Astrocyte (in vitro differentiated cells and primary cell): Measurements from ENCODE around the gene FBN2. TPM values are rescaled to one million over a fixed set of nuclear protein-coding genes. Genes with fewer than 3 reads are reported as not detected.

Source experiments
- DNase-seq: peaks from one replicate; pipeline ENCODE4 v3.0.0-alpha.2; 2010; ENCODE audit warnings: low read depth
- FAIRE-seq: peaks from 2 replicates; lab custom pipeline; 2011; peaks lifted over from hg19 to GRCh38; lab: Jason Lieb, UNC
- H2AFZ ChIP-seq: 2 replicates; pipeline ENCODE4 v1.6.0; 2012; ENCODE audit warnings: low read depth, low read length, inconsistent platforms
- H3K27ac ChIP-seq: 2 replicates; pipeline ENCODE4 v1.5.1; 2011; ENCODE audit warnings: low read depth, low read length, inconsistent platforms
- H3K27me3 ChIP-seq: 2 replicates; pipeline ENCODE4 v1.6.0; 2011; ENCODE audit warnings: low read length, inconsistent platforms; ENCODE audit not compliant: insufficient read depth
- H3K36me3 ChIP-seq: 2 replicates; pipeline ENCODE4 v1.5.1; 2011; ENCODE audit warnings: low read length, inconsistent platforms; ENCODE audit not compliant: insufficient read depth
- H3K4me1 ChIP-seq: 2 replicates; pipeline ENCODE4 v1.5.1; 2011; ENCODE audit warnings: low read length, inconsistent platforms; ENCODE audit not compliant: insufficient read depth
- H3K4me2 ChIP-seq: 2 replicates; pipeline ENCODE4 v1.6.0; 2012; ENCODE audit warnings: low read length, inconsistent platforms
- H3K4me3 ChIP-seq: 2 replicates; pipeline ENCODE4 v1.5.1; 2011; ENCODE audit warnings: low read depth, mild to moderate bottlenecking, low read length, inconsistent platforms; ENCODE audit not compliant: insufficient read depth
- H3K79me2 ChIP-seq: 2 replicates; pipeline ENCODE4 v1.6.0; 2012; ENCODE audit warnings: mild to moderate bottlenecking, low read length, inconsistent platforms; ENCODE audit not compliant: insufficient read depth
- H3K9ac ChIP-seq: 2 replicates; pipeline ENCODE4 v1.6.0; 2012; ENCODE audit warnings: mild to moderate bottlenecking, low read length, inconsistent platforms
- H3K9me3 ChIP-seq: 2 replicates; pipeline ENCODE4 v1.5.1; 2012; ENCODE audit warnings: low read depth, mild to moderate bottlenecking, low read length, inconsistent platforms; ENCODE audit not compliant: insufficient read depth
- H4K20me1 ChIP-seq: 2 replicates; pipeline ENCODE4 v1.6.0; 2012; ENCODE audit warnings: low read length, inconsistent platforms; ENCODE audit not compliant: insufficient read depth
- H3K27ac Mint-ChIP-seq: one replicate; pipeline ENCODE4 v1.8.0; 2021; ENCODE audit warnings: mild to moderate bottlenecking, mixed read lengths; ENCODE audit not compliant: unreplicated experiment
- H3K27me3 Mint-ChIP-seq: one replicate; pipeline ENCODE4 v1.8.0; 2021; ENCODE audit warnings: low read depth, mixed read lengths; ENCODE audit not compliant: unreplicated experiment
- H3K36me3 Mint-ChIP-seq: one replicate; pipeline ENCODE4 v1.8.0; 2021; ENCODE audit warnings: low read depth, mixed read lengths; ENCODE audit not compliant: unreplicated experiment
- H3K4me1 Mint-ChIP-seq: one replicate; pipeline ENCODE4 v1.8.0; 2021; ENCODE audit warnings: low read depth, mixed read lengths; ENCODE audit not compliant: unreplicated experiment
- H3K4me3 Mint-ChIP-seq: one replicate; pipeline ENCODE4 v1.8.0; 2021; ENCODE audit warnings: mild to moderate bottlenecking, moderate library complexity, mixed read lengths; ENCODE audit not compliant: unreplicated experiment
- H3K9me3 Mint-ChIP-seq: one replicate; pipeline ENCODE4 v1.8.0; 2021; ENCODE audit warnings: mild to moderate bottlenecking, mixed read lengths; ENCODE audit not compliant: unreplicated experiment
- EZH2 ChIP-seq: IDR thresholded peaks from 2 replicates; pipeline ENCODE4 v1.6.1; 2012; ENCODE audit warnings: mild to moderate bottlenecking, low read length, inconsistent platforms; ENCODE audit not compliant: insufficient read depth
- total RNA-seq: library from RNA; stranded (reverse); gene quantifications from 2 replicates; pipeline ENCODE4 v1.2.1, GENCODE V29; 2021
- TF ChIP-seq, protein P1 (sequence below): IDR thresholded peaks from 2 replicates; pipeline ENCODE4 v1.5.1; 2011; ENCODE audit warnings: low read depth, mild to moderate bottlenecking, inconsistent platforms, low read length, moderate library complexity; ENCODE audit not compliant: insufficient read depth

The FBN2 gene
- total RNA-seq, 1 donor from 2014 or later: 176 TPM

DNA sequence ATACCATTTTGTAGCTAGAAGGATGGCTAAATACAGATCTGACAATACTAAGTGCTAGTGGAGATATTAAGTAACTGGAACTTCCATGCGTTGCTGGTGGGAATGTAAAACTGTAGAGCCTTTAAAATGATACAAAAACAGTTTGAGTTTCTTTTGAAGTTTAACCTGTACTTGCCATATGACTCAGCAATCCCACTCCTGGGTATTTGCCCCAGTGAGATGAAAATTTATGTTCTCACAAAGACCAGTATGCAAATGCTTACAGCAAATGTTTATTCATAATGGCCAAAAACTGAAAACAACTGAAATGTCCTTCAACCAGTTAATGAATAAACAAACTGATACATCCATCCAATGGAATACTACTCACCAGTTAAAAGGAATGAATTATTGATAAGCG lies 317.2 kb downstream of the FBN2 start:
- H3K27me3 Mint-ChIP-seq: peaks cover 13% of the 10 kb centered on the region
- no peaks in the 10 kb centered on the region for H3K9me3 Mint-ChIP-seq
- no peaks in the 10 kb centered on the region for H3K36me3 ChIP-seq
- no peak overlapping the region for H3K27ac Mint-ChIP-seq
- H3K27ac ChIP-seq: no peak overlapping the region
- peaks cover 21% of the 10 kb centered on the region for H3K4me1 ChIP-seq
- DNase-seq: no peak
- H3K4me3 Mint-ChIP-seq: no peak overlapping the region
- no peak overlapping the region for H2AFZ ChIP-seq
- FAIRE-seq: no peak
- H3K4me3 ChIP-seq: no peak overlapping the region
- TF ChIP-seq, protein P1, sequence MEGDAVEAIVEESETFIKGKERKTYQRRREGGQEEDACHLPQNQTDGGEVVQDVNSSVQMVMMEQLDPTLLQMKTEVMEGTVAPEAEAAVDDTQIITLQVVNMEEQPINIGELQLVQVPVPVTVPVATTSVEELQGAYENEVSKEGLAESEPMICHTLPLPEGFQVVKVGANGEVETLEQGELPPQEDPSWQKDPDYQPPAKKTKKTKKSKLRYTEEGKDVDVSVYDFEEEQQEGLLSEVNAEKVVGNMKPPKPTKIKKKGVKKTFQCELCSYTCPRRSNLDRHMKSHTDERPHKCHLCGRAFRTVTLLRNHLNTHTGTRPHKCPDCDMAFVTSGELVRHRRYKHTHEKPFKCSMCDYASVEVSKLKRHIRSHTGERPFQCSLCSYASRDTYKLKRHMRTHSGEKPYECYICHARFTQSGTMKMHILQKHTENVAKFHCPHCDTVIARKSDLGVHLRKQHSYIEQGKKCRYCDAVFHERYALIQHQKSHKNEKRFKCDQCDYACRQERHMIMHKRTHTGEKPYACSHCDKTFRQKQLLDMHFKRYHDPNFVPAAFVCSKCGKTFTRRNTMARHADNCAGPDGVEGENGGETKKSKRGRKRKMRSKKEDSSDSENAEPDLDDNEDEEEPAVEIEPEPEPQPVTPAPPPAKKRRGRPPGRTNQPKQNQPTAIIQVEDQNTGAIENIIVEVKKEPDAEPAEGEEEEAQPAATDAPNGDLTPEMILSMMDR: no peak
- no peak for TF ChIP-seq EZH2
- no peaks in the 10 kb centered on the region for H4K20me1 ChIP-seq
- no peaks in the 10 kb centered on the region for H3K27me3 ChIP-seq
- no peaks in the 10 kb centered on the region for H3K36me3 Mint-ChIP-seq
- no peaks in the 10 kb centered on the region for H3K79me2 ChIP-seq
- no peaks in the 10 kb centered on the region for H3K9me3 ChIP-seq
- H3K9ac ChIP-seq: no peak overlapping the region
- H3K4me1 Mint-ChIP-seq: peaks cover 13% of the 10 kb centered on the region
- H3K4me2 ChIP-seq: no peak overlapping the region

- no peaks in the 10 kb centered on the region for H3K27me3 ChIP-seq
- H3K9ac ChIP-seq: peak overlapping the region; percentile 48
- peak overlapping the region; percentile 61 for H3K27ac ChIP-seq
- H3K9me3 ChIP-seq: no peaks in the 10 kb centered on the region
- Mint-ChIP-seq H3K27ac (peak overlapping the region; percentile 16), H3K27me3 (peaks cover 10% of the 10 kb centered on the region), H3K4me1 (peaks cover 4% of the 10 kb centered on the region), H3K4me3 (no peak overlapping the region), H3K9me3 (no peaks in the 10 kb centered on the region), H3K36me3 (no peaks in the 10 kb centered on the region)
- peak overlapping the region; percentile 23 for H2AFZ ChIP-seq
- FAIRE-seq: peak; percentile 91
- H3K4me2 ChIP-seq: peak overlapping the region; percentile 49
- peaks cover 23% of the 10 kb centered on the region for H3K4me1 ChIP-seq
- no peaks in the 10 kb centered on the region for H3K79me2 ChIP-seq
- H3K36me3 ChIP-seq: no peaks in the 10 kb centered on the region
- no peak overlapping the region for H3K4me3 ChIP-seq
- H4K20me1 ChIP-seq: no peaks in the 10 kb centered on the region
- DNase-seq: peak; percentile 92
- TF ChIP-seq, protein P1: no peak
- no peak for TF ChIP-seq EZH2
Measured at GRCh38 chr5:128216860-128217531, 321.0 kb downstream of the FBN2 start.

DNA sequence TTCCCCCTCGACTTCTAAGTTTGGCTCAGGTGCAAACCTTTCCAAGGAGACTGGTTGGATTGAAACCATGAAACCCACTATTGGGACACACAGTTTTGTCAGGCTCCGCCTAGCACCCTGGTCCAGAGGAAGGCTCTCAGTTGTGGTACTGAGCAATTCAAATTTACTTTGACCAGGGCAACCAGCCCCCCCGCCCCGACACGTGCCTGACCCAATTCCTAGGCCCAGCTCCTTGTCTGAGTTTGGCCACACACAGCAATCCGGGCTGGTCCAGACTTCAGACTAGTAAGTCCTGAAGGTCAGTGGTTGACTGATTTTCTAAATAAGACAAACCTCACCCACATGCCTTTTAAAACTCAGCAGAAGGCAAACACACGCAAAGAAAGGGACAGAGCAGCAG lies 321.8 kb downstream of the FBN2 start:
- H3K36me3 Mint-ChIP-seq: no peaks in the 10 kb centered on the region
- H3K36me3 ChIP-seq: no peaks in the 10 kb centered on the region
- H3K27me3 ChIP-seq: no peaks in the 10 kb centered on the region
- peak overlapping the region; percentile 23 for H2AFZ ChIP-seq
- no peaks in the 10 kb centered on the region for H4K20me1 ChIP-seq
- H3K27me3 Mint-ChIP-seq: peaks cover 10% of the 10 kb centered on the region
- H3K9me3 Mint-ChIP-seq: no peaks in the 10 kb centered on the region
- H3K4me3 Mint-ChIP-seq: no peak overlapping the region
- no peak overlapping the region for H3K4me3 ChIP-seq
- H3K4me1 Mint-ChIP-seq: peaks cover 4% of the 10 kb centered on the region
- H3K4me2 ChIP-seq: peak overlapping the region; percentile 49
- no peak for DNase-seq
- no peaks in the 10 kb centered on the region for H3K9me3 ChIP-seq
- no peak overlapping the region for H3K27ac Mint-ChIP-seq
- TF ChIP-seq, protein P1: no peak
- TF ChIP-seq EZH2: no peak
- H3K4me1 ChIP-seq: peaks cover 23% of the 10 kb centered on the region
- peak overlapping the region; percentile 61 for H3K27ac ChIP-seq
- no peak for FAIRE-seq
- no peaks in the 10 kb centered on the region for H3K79me2 ChIP-seq
- H3K9ac ChIP-seq: peak overlapping the region; percentile 48
